ENCODE data around the gene SPNS2.
A peak's percentile ranks its signal among the peaks of the same experiment; 100 is the strongest.

The SPNS2 gene

DNA sequence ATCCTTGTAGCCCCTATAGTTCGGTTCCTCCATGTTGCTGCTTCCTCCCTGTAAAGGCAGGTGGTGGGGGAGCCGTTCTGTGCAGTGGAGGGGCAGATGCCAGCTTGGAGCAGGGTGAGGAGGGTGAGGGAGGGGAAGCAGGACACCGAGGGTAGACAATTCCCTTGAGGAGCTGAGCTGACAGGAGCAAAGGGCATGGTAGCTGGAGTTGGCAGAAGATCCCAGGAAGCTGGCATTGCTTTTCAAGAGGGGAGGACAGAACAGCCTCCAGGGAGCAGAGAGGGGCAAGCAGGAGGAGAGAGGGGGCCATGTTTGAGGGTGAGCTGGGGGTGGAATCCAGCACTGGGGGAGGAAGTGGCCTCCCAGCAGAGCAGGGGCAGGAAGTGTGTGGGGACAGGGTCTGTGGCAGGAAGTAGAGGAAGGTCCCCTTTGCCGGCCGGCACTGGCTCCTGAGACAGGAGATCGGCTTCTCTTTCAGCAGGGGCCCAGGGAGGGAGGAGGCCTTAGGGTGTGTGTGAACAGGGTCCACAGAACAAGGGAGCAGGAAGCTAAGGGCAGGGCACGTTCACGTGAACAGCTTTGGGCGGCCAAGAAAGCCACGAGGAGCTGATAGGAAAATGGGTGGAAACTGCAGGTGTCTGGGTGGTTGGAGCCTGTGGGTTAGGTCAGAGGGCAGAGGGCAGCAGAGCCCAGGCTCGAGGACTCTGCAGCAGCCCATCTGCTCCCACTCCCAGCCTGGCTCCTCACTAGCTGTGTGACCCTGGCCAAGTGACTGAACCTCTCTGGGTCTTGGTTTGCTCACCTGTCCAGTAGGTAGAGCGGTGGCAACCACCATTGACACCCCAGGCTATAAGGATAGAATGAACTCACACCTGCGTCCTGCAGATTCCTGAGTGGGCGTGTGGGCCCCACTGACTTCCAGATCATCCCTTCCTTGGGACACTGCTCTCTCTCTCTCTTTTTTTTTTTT lies 17.5 kb upstream of the SPNS2 start:
- DNase-seq (ENCODE audit: low spot score), result no peak

DNA sequence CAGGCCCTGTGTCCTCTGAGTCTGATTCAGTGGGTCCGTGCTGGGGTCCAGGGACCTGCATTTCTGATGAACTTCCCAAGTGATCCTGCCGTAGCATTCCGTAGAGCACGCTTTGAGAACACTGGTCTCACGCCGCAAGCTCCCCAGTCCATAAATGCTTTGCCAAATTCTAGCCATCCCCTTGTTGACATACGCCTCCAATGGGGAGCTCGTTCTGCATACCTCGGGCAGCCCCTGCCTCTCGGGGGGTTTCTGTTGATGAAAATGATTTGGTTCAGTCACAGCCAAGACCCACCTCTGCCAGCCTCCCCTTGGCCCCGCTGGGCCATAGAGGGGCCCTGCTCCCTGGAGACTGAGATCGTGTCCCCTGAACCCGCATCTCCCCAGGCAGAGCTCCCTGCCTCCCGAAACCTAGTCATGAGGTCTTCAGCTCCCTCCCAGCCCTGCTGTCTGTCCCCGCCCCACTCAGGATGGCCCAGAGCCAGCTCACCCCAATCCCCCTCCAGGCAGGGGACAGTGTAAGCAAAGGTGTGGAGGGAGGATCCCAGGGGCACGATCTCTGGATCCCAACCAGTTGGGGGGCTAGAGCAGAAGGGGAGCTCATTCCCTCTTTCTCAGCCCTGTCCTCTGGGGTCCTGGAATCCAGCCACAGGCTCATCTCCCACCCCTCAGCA lies 16.2 kb upstream of the SPNS2 start:
- no peak for DNase-seq (ENCODE audit: low spot score)

DNA sequence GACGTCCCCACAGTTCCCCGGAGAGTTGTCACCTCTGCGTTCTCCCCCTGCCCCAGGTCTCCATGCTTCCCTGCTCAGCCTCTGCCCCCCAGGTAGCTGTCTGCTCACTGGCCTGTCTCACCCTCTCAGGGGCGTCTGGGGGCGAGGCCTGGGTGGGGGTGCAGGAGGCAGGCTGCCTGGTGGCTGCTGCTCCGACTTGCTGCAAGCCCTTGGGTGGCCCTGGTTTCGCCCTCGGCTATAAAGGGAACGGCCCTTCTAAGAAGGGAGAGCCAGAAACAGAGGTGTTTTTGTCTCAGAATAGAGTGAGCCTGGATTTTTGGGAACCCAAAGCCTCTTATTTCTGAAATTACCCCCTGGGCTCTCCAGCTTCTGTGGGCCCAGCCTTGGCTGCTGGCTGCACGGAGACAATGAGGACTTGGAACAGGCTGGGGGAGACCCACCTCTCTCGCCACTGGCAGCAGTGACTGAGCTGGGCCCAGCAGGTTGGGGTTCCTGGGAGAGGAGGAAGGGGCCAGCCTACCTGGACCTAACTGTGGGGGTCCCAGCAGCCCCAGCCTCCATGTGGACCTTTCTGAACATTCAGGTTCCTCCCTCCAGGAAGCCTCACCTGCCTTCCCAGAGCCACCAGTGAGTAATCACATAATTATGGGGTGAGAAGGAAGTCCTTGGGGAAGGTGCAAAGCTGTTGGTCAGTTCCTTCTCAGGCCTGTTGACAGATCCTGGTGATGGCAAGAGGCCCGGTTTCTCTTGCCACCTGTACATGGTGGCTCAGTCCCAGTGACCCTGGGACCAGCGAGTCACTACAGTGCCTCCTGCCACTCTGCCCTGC lies 15.5 kb upstream of the SPNS2 start:
- peak; percentile 86 for DNase-seq (ENCODE audit: low spot score)

DNA sequence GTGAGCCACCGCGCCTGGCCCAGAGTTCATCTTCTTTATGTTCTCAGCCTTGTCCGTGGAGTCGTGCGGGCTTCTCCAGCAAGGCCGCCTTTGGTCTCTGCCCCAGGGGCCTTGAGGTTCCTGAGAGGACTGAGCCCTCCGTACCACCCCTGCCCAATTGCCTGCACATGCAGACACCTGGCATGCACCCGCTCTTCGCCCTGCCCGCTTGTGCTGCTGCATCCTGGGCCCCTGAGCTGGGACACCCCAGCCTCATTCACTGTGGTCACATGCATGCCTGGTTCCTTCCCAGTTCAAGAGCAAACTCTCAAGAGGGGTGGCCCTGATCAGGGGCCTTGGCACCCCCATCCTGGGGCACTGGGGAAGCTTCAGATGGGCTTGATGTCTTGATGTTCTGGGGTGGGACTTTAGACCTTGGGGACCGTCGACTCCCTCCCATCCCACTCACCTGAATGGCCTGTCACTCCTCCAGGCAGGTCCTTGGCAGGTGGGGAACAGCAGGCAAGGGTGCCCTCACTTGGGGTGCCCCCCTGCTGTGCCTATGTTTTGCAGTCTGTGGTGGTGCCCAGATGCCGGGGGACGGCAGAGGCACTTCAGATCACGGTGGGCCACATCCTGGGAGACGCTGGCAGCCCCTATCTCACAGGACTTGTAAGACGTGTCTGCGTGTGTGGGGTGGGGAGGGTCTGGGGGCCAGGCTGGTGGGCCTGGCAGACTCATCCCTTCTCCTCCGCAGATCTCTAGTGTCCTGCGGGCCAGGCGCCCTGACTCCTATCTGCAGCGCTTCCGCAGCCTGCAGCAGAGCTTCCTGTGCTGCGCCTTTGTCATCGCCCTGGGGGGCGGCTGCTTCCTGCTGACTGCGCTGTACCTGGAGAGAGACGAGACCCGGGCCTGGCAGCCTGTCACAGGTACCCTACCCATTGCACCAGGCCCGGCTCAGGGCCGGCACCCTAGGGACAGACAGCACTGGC lies 12.7 kb upstream of the SPNS2 start:
- no peak for DNase-seq (ENCODE audit: low spot score)

DNA sequence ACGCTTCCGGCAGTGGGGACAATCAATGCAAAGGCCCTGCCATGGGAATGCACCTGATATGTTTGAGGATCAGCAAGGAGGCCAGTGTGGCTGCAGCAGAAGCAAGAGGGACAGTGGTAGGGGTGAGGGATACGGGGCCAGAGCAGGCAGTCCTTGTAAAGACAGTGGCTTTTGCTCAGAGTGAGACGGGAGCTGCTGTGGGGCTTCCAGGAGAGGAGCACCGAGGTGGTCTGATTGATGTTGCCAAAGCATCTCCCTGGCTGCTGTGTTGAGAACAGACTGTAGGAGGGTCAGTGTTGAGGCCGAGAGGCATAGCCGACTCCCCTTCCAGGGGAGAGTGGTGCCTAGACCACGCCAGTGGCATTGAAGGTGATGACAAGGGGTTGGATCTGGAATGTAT lies 11.4 kb upstream of the SPNS2 start:
- DNase-seq (ENCODE audit: low spot score), result no peak

DNA sequence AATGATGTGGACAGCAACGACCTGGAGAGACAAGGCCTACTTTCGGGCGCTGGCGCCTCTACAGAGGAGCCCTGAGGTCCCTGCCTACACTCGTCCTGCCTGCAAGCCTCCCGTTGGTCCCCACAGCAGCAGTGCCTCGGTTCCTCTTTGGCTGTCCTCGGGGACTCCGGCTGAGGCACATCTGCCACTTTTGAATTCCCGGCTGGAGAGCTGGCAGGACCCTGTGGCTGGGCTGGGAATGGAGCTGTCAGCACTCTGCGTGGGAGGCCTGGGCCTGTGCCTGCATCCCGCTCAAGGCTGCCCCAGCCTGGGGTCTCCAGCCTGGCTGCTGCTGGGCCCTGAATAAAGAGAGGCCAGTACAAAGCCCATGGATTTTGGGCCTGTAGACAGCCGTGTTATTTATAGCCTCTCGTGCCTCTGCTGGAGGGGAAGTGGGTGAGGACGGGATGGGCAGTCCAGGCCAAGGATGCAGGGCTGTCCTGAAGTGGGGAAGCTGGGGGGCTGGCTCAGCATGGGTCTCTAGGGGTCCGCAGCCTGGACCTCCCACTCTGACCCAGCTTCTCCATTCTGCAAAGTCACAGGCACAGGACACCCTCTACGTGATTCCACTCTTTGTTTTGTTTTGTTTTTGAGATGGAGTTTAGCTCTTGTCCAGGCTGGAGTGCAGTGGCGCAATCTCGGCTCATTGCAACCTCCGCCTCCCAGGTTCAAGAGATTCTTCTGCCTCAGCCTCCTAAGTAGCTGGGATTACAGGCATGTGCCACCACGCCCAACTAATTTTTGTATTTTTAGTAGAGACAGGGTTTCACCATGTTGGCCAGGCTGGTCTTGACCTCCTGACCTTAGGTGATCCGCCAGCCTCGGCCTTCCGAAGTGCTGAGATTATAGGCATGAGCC lies 10.6 kb upstream of the SPNS2 start:
- no peak for DNase-seq (ENCODE audit: low spot score)

DNA sequence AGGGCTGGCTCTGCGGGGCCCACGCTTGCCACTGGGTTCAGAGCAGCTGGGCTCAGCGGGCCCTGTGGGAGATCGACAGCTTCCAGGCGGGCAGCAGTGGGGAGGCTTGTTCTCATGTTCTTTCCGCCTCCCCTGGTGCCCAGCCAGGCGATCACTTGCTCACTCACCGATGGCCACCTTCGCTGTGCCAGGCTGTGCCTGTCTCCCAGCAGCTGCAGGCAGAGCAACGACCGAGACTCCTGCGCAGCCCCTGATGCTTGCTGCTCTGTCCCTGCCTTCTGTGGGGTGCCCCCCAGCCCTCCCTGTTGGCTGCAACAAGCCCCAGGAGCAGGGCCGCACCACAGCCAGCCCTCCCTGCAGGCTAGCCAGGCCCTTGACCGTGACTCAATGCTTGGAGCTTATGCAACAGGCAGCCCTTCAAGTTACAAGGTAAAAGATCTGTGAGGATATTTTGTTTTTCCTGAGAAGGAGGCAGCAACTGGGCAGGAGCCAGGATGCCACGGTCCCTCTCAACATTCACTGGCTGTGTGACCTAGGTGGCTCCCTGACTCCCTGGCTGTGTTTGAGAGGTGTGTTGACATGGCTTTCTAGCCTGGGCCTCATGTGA lies 9.6 kb upstream of the SPNS2 start:
- DNase-seq (ENCODE audit: low spot score), result no peak

DNA sequence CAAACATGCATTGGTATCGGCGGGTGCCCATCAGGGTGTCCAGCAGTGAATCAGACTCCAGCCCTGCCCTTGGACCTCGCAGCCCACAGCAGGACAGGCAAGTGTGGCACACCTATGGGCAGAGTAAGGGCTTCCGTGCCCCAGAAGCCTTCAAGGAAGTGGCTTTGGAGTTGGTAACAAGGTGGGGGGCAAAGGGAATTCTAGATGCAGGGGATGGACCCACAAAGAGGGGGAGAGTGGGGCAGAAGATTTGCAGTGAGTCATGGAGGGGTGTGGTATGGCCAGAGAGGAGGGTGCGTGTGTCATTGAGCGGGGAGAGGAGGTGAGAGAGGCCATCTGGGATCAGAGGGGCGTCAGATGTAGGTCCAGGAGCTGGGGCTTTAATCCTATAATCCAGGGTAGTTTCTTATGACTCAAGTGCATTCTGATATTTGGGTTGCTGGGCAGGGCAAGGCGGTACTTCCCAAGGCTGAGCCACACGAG lies 8.5 kb upstream of the SPNS2 start:
- DNase-seq (ENCODE audit: low spot score), result peak; percentile 41

DNA sequence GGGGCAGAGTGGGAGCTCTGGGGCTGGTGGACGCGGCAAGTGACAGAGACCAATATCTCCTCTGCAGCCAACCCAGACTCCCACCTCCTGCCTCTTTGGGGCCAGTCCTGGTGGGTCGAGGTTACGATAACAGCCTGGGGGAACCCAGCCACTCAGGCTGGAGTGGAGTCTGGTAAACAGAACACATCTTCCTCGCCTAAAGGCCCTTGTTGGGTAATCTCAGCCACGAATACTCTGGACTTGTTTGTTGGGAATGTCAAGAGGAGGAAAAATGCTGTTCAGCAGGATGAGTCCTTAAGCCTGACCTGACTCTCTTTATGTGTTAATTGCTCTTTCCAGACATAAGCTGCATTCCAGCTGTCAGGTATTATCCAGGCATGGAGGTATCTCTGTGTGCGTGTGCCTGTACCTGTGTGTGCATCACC lies 8.0 kb upstream of the SPNS2 start:
- no peak for DNase-seq (ENCODE audit: low spot score)

DNA sequence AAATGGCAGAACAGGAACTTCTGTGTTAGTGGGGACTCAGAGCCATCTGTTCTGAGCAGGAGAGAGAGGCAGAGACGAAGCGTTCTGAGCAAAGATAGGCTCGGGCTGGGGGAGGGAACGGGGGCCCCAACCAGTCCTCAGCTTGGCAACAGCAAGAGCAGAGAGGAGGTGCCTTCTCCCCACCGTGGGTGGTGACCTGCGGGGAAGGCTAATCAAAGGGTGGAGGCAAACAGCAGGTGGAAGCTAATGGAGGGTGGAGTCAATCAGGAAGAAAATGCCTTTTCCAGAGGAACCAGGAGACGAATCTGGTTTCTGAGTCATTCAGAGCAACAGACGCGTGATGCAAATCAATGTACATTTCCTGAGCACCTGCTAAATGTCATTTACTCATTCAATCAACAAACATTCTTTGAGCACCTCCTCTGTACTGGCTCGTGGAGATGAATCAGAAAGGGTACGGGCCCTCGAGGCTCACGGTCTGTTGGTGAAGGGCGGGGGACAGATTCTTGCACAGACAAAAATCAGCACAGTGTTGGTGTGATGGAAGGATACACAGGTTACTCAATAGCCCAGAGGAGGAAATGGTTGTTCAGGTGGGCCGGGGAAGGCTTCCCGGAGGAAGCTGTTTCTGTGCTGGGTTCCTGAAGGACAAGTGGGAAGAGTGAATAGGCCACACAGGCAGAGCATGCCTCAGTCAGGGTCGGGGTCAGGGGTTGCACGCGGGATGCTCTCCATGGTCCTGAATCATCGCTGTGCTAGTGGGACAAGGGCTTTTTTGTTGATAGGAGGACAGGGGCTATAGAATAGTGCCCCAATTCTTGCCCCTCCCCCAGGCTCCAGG lies 5.7 kb upstream of the SPNS2 start:
- DNase-seq (ENCODE audit: low spot score), result peak; percentile 46

DNA sequence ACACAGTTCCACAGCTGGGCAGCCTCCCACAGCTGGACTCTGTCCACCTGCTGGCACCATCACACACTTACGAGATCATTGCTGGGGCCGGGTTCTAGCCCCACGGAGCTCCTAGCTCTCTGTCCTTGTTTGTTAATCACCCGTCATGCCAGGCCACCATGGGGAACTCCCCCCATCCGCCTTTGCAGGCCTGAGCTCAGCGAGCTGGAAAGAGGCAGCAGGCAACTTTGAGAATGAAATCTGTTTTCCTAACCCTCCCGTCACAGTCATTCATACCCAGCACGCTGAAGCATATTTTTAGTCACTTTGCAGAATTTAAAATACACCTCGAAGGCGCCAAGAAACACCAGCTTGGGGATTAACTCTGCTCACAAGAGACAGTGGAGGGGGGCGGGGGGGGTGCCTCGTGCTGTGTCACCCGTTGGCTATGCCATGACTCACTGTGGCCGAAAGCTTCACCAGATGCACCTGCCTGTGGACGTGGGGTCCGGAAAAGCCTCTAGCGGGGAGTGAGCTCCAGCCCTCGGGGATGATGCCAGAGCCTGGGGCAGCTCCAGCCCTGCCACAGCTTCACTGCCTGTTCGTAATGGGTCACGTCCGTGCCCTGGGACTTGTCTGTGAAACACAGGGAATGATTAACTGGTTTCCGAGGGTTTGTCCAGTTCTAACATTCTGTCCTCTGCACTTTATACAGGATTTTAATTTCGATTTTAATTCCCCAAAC lies 1.4 kb upstream of the SPNS2 start:
- peak; percentile 32 for DNase-seq (ENCODE audit: low spot score)

DNA sequence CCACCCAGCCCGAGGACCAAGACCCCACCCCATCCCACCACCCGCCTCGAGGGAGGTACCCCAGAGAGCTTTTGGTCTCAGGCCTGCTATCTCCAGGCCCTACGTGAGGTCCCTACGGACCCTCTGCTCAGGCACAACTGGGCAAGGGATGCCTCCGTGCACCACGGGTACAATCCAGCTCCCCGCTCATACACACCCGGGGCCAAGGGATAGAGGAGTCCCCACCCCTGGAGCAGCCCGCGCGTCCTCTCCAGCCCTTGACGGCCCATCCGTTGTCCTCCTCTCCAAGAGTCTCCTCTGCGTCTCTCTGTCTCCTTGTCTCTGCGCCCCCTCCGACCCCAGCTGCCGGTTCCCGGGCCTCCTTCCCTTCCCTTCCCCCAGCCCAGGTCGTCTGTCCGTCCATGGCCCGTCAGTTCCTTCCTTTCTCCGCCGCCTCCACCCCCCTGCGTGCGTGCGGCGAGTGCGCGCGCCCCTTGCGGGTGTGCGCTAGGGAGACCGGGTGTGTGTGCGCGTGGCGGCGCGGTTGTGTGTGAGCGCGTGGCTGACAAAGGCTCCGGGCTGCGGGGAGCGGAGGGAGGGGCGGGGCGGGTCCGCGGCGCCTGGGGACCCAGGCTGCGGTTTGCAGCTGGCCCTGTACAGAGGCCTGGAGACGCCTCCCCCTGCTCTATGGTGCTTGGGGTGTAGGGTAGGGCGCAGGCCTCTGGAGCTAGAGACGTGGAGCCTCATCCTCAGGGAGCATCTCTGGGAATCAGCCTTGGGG lies 930 bp downstream of the SPNS2 start:
- no peak for DNase-seq (ENCODE audit: low spot score)

DNA sequence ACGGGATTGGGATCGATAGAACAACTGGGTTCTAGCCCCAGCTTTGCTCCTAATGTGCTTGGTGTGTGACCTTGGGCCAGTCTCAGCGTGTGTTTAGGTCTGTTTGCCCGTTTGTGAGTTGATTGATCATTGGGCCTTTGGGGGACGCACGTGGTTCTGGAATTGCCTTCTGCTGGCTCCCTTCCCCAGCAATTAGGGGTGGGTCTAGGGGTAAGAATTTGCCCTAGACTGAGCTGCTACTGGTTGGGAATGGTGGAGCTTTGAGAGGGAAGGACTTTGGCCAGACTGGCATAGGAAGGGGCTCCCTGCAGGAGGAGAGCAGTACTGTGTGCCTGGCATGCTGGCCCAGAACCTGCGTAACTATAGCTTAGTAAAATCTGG lies 1.5 kb downstream of the SPNS2 start:
- DNase-seq (ENCODE audit: low spot score), result no peak

DNA sequence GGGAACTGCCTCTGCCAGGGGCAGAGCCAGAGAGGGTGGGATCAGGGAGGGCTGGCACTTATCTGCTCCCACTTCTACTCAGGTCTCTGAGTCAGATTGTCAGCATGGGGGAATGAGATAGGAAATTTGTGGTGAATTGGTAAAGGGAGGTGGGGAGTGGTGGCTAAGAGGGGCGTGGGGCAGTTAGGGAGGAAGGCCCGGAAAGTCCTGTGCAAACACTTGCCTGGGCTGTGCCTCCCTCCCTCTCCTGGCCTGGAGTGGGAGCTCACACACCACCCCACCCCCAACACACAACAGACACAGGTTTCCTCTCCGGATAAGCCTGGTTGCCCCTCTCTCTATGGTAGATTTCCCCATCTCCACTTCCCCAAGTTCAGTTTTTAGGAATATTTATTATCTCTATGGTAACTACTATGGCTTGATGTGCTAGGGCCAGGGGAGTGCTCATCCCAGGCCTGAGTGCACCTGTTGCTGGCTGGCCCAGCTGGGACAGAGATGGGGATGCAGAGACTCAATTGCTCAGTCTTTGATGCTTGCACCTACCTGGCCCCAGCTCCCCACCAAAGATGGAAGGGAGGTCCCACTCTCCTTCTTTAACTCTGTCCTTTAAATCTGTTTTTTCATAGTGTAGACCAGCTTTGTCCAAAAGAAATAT lies 2.7 kb downstream of the SPNS2 start:
- no peak for DNase-seq (ENCODE audit: low spot score)

DNA sequence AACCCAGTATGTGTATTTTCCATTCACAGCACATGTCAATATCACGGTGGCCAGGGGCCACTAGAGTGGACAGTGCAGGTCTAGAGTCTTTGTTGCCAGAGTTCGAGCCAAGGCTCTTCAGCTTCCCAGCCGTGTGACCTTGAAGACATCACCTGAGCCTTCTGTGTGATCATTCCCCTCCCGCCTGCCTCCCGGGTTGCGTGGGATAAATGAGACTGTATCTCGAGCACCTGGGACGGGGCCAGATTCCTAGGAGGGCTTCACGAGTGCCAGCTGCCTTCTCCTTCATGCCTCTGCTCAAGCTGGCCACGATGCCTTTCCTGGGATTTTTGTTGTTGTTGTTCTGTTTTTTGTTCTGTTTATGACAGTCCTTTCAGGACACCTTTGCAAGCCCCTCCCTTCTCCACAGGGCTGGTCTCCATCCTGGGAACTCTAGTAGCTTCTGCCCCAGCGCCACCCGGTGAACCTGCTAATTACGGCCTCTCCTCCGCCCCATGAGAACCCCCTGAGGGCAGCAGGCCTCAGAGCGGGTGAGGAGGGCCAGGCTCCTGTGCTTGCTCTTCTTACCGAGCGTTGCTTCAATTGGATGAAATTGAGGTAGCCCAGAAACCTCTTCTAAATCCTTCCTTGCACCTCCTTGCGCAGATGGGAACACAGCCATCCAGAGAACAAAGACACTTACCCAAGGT lies 3.9 kb downstream of the SPNS2 start:
- DNase-seq (ENCODE audit: low spot score), result no peak

Data from LoVo (cell line).